Measurements from ENCODE around the gene MAG. TPM values are rescaled to one million over a fixed set of nuclear protein-coding genes. Genes with fewer than 3 reads are reported as not detected.

The MAG gene
- total RNA-seq, 1 donor from 2014 or later: not detected

GRCh38 chr19:35299523-35300338 lies 7.8 kb downstream of the MAG start:
- ATAC-seq: peak; percentile 15 to 50
- intact Hi-C loops (cut with DNase I): no loop called here
- H3K4me3 ChIP-seq: no peak overlapping the region
- H3K9me3 ChIP-seq: no peaks in the 10 kb centered on the region
- no peaks in the 10 kb centered on the region for H3K36me3 ChIP-seq
- TF ChIP-seq CTCF (IDR thresholded peaks at IDR 0.05): no peak
- no peak overlapping the region for H3K27ac ChIP-seq
- no peaks in the 10 kb centered on the region for H3K4me1 ChIP-seq
- H3K27me3 ChIP-seq (ENCODE audit: low read depth): peaks cover 4% of the 10 kb centered on the region
- DNase-seq: no peak

GRCh38 chr19:35300339-35300649 lies 8.3 kb downstream of the MAG start:
- Histone ChIP-seq H3K4me3 (no peak overlapping the region), H3K36me3 (no peaks in the 10 kb centered on the region), H3K27ac (no peak overlapping the region), H3K4me1 (no peaks in the 10 kb centered on the region), H3K27me3 (ENCODE audit: low read depth) (peaks cover 8% of the 10 kb centered on the region), H3K9me3 (no peaks in the 10 kb centered on the region)
- no peak for ATAC-seq
- no peak for DNase-seq
- intact Hi-C loops (cut with DNase I): no loop called here
- TF ChIP-seq CTCF (IDR thresholded peaks at IDR 0.05): no peak

- DNase-seq: no peak
- no peaks in the 10 kb centered on the region for H3K36me3 ChIP-seq
- no peaks in the 10 kb centered on the region for H3K9me3 ChIP-seq
- no peak for ATAC-seq
- no peaks in the 10 kb centered on the region for H3K4me1 ChIP-seq
- peaks cover 9% of the 10 kb centered on the region for H3K27me3 ChIP-seq (ENCODE audit: low read depth)
- no peak for TF ChIP-seq CTCF (IDR thresholded peaks at IDR 0.05)
- intact Hi-C loops (cut with DNase I): no loop called here
- no peak overlapping the region for H3K27ac ChIP-seq
- H3K4me3 ChIP-seq: no peak overlapping the region
Observed at GRCh38 chr19:35301961-35302360, 10.0 kb downstream of the MAG start.

- TF ChIP-seq CTCF (IDR thresholded peaks at IDR 0.05): no peak
- DNase-seq (no peak), ATAC-seq (no peak)
- H3K4me1 ChIP-seq: no peaks in the 10 kb centered on the region
- no peak overlapping the region for H3K27ac ChIP-seq
- H3K36me3 ChIP-seq: no peaks in the 10 kb centered on the region
- H3K4me3 ChIP-seq: no peak overlapping the region
- intact Hi-C loops (cut with DNase I): no loop called here
- H3K27me3 ChIP-seq (ENCODE audit: low read depth): peaks cover 9% of the 10 kb centered on the region
- H3K9me3 ChIP-seq: no peaks in the 10 kb centered on the region
Observed at GRCh38 chr19:35302446-35302845, 10.5 kb downstream of the MAG start.

GRCh38 chr19:35303357-35303915 lies 11.5 kb downstream of the MAG start:
- H3K36me3 ChIP-seq: no peaks in the 10 kb centered on the region
- no peak overlapping the region for H3K27ac ChIP-seq
- intact Hi-C loops (cut with DNase I): no loop called here
- H3K4me1 ChIP-seq: no peaks in the 10 kb centered on the region
- peaks cover 9% of the 10 kb centered on the region for H3K27me3 ChIP-seq (ENCODE audit: low read depth)
- TF ChIP-seq CTCF (IDR thresholded peaks at IDR 0.05): no peak
- ATAC-seq (no peak), DNase-seq (no peak)
- H3K4me3 ChIP-seq: no peak overlapping the region
- no peaks in the 10 kb centered on the region for H3K9me3 ChIP-seq
